ENCODE data around the gene DNAJC12.
A peak's percentile ranks its signal among the peaks of the same experiment; 100 is the strongest.
"Not testable (repeated sequence)": the region's sequence is repeated elsewhere in the genome, so short reads cannot be mapped to it uniquely, and the experiment has no call there.

The DNAJC12 gene

DNA sequence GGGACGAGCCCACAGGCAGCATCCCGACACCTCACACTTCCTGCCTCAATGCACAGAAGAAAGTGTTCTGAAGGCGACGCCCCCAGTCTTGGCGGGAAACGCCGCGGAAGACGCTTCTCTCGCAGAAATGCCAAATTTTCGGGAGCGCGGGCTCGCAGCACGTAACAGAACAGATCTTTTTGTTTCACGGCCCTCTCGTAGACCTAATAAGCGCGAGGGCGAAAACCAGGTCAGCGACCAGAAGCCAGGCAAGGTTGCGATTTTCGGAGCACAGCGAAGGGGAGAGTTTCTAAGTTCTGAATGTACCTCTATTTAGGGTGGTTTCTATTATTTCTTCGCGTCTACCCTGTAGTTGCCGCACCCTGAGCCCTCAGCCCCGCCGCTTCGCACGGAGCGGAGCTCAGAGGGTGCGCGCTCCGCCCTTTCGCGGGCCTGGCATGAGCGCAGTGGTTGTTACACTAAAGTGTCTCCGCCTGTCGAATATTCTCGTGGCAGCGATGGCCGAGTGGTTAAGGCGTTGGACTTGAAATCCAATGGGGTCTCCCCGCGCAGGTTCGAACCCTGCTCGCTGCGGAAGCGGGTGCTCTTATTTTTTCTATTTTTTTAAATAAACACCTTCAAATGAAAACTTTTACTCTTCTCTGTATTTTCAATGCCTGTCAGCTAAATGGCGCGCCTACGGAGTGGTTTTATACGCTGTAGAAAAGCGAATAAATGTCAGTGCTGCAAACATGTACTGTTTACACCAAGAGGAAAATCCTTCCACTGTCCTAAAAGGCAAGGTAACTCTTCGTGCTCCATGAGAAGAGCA, 73.8 kb downstream of the DNAJC12 start:
- DNase-seq (ENCODE audit: low read depth in 2 of 3, low spot score in 1 of 3), result peak; percentile 92 to 99 (median 96)

DNA sequence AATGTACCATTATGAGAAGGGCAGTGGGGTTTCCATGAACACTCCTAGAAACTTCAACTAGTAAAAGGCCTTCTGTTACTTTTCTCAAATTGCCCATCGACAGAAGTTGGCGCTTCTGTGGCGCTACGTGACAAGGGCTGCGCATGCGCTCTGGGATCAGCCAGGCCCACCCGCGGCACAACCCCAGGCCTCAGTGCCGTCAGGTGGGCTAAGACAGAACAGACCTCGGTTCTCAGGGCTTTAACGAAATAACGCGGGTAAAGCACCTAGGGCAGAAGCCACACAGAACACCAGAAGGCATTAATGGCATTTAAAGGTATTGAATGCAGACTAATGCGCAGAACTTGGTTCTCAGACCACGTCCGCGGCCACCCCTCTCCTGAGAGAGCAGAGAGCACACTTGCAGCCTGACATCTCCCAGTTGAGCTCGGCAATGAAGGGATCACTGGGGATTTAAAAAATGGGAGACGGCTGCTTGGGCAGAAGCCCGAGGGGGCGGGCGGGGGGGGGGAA, 74.4 kb downstream of the DNAJC12 start:
- peak; percentile 59 to 66 (median 64) for DNase-seq (ENCODE audit: low read depth in 2 of 3, low spot score in 1 of 3)

DNA sequence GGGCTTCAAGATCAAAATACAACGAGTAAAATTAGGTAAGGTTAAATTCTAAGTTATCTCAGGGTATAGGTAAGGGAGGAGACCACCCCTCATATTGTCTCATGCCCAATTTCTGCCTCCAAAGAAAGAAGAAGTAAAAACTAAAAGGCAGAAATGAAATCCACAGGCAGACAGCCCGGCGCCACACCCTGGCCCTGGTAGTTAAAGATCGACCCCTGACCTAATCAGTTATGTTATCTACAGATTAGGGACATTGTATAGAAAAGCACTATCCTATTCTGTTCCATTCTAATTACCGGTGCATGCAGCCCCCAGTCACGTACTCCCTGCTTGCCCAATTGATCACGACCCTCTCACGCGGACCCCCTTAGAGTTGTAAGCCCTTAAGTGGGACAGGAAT, 75.4 kb downstream of the DNAJC12 start:
- DNase-seq (ENCODE audit: low read depth in 2 of 3, low spot score in 1 of 3), result not testable (repeated sequence)

DNA sequence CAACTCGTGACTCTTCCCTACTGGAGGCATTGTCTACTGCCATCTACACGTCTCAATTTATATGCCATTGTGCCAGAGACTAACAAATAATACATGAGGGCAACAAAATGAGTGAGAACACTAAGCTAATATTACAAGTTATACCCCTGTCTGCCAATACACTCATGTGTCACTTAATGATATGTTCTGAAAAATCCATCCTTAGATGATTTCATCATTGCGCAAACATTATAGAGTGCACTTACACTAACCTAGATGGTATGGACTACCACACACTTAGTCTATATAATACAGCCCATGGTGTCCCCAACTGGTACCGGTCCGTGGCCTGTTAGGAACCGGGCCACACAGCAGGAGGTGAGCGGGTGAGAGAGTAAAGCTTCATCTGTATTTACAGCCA, 77.7 kb downstream of the DNAJC12 start:
- no peak for DNase-seq (ENCODE audit: low read depth in 2 of 3, low spot score in 1 of 3)
